AG04450 (cell line): ENCODE measurements around the gene GALNT7. TPM values are rescaled to one million over a fixed set of nuclear protein-coding genes. Genes with fewer than 3 reads are reported as not detected.
"Not testable (repeated sequence)": the region's sequence is repeated elsewhere in the genome, so short reads cannot be mapped to it uniquely, and the experiment has no call there.

Source experiments
- CTCF ChIA-PET: fragments of 300-600, 350-600 bp; formaldehyde crosslinking; extraction: SDS; loops from one replicate; lab custom pipeline; 2022; ENCODE audit warnings: antibody characterized with exemption, inconsistent platforms; lab: Charles Lee
- POLR2A ChIA-PET: fragments of 350-600 bp; formaldehyde crosslinking; extraction: SDS; loops from one replicate; lab custom pipeline; 2021; ENCODE audit warnings: antibody characterized with exemption, inconsistent platforms; lab: Yijun Ruan, JAX
- DNase-seq: peaks from one replicate; pipeline ENCODE4 v3.0.0-alpha.2; 2011; ENCODE audit warnings: low read depth, low spot score
- H3K27ac ChIP-seq: one replicate; pipeline ENCODE4 v1.5.1; 2012; ENCODE audit warnings: low read depth, low read length, control low read depth
- H3K27me3 ChIP-seq: one replicate; pipeline ENCODE4 v1.6.0; 2012; ENCODE audit warnings: low read length; ENCODE audit not compliant: control insufficient read depth, insufficient read depth
- H3K4me3 ChIP-seq: 2 replicates; pipeline ENCODE4 v1.5.1; 2011; ENCODE audit warnings: mild to moderate bottlenecking, low read depth, low read length, control low read depth
- H3K9me3 ChIP-seq: 2 replicates; pipeline ENCODE4 v1.5.1; 2012; ENCODE audit warnings: low read length; ENCODE audit not compliant: control insufficient read depth, insufficient read depth
- CTCF ChIP-seq: IDR thresholded peaks from 2 replicates; pipeline ENCODE4 v1.5.1; 2011; ENCODE audit warnings: low read depth, low read length, control low read depth, inconsistent platforms
- polyA plus RNA-seq: library from polyadenylated mRNA; depleted of rRNA; stranded (reverse); fragments of >200 nt; gene quantifications from 2 replicates; pipeline ENCODE4 v1.2.3, GENCODE V29; 2011

Gene GALNT7
- polyA plus RNA-seq, 1 experiment = 47.6 TPM

DNA sequence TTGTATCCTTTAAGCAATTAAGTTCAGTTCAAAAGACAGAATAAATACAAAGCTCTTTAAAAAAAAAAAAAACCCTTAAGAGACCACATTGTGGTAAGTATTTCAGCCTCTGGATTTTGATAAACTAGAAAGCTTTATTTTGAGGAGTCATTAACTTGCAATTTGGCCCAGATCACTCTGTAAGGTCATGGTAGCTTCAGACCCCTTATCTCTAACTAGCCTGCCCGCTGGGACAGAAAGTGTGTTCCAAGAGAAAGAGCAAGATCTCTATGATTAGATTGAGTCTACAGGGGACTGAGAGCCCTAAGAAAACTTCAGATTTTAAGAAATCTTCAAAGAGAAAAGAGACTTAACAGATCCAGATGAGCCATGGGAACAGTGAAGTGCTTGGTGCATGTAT lies 45.6 kb downstream of the GALNT7 start:
- no peak overlapping the region for H3K4me3 ChIP-seq
- H3K27ac ChIP-seq = no peak overlapping the region
- ChIA-PET CTCF (interaction anchor here (1.4 to 2.2 kb wide), 2 partner anchors 87 to 201 kb away, joined by 4 to 11 read pairs; no protein-coding TSS in a partner anchor), POLR2A (interaction anchor here (0.7 kb wide), 1 partner anchor 46 kb away, joined by 7 read pairs; no protein-coding TSS in a partner anchor)
- peaks cover 3% of the 10 kb centered on the region; the same call in 1 of the 2 replicates for H3K9me3 ChIP-seq
- no peaks in the 10 kb centered on the region for H3K27me3 ChIP-seq
- no peak for DNase-seq
- no peak for TF ChIP-seq CTCF

DNA sequence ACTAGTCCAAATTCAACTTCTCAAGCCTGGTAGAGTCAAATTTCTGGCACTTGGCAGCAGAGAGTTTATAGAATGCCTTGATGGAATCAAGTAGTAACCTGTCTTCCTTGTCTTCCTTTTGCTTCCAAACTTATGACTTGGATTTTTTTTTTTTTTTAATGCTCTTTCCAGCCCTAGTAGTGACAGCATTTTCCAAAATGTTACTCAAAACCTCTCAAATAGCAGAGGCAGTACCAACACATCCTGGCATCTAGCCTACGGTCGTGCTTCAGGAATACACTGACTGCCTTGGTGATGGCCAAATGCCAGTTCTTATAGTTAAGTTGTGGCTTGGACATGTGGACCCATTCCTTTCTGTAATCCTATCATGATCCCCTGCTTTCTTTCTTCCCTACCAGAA lies 46.0 kb downstream of the GALNT7 start:
- H3K4me3 ChIP-seq = no peak overlapping the region
- no peak for TF ChIP-seq CTCF
- CTCF ChIA-PET = interaction anchor here (1.4 to 2.2 kb wide), 2 partner anchors 87 to 201 kb away, joined by 4 to 11 read pairs; no protein-coding TSS in a partner anchor
- DNase-seq = no peak
- peaks cover 3% of the 10 kb centered on the region; the same call in 1 of the 2 replicates for H3K9me3 ChIP-seq
- no peaks in the 10 kb centered on the region for H3K27me3 ChIP-seq
- no peak overlapping the region for H3K27ac ChIP-seq
- POLR2A ChIA-PET = interaction anchor here (0.7 kb wide), 1 partner anchor 47 kb away, joined by 7 read pairs; no protein-coding TSS in a partner anchor

DNA sequence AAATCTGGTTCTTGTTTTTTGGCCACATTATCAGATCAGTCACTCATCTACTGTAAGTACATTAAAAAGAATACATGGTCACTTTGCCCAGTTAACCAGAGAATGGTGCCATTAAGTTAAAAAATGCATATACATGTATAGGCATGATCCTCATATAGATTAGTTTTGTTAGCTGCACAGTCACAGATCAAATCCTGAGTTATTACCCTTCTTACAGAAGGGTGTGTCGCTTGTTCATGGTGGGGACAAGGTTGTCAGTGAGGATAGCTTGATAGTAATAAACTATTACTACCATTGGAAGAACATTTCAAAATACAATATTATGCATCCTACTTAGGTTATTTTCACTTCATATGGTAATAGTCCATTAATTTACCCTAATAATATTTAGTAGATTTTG lies 48.5 kb downstream of the GALNT7 start:
- ChIA-PET CTCF (interaction anchor here (1.3 kb wide), 1 partner anchor 203 kb away, joined by 3 read pairs; no protein-coding TSS in a partner anchor), POLR2A (no interaction called here)
- Histone ChIP-seq H3K4me3 (no peak overlapping the region), H3K27me3 (no peaks in the 10 kb centered on the region), H3K27ac (no peak overlapping the region), H3K9me3 (no peaks in the 10 kb centered on the region)
- DNase-seq = no peak
- TF ChIP-seq CTCF = no peak

DNA sequence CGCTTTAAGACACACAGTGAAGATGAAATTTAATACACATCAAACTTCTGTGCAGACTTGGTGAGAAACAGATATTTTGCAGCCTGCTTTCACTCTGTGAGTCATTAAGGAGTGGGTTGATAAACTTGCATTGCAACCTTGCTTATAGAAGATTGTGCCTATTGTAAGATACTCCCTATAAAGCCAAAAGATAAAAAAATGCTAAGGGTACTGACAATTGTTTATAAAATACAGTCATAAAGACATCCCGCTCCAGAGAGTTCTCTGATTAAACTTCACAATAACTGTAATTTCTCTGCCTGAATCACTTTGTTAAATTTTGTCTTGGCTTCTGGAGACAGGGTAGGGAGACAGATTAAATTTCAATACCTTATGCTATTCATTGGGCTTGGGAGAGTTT lies 49.1 kb downstream of the GALNT7 start:
- Histone ChIP-seq H3K4me3 (no peak overlapping the region), H3K9me3 (no peaks in the 10 kb centered on the region), H3K27me3 (no peaks in the 10 kb centered on the region), H3K27ac (no peak overlapping the region)
- POLR2A ChIA-PET = no interaction called here
- DNase-seq = peak; percentile 18
- no peak for TF ChIP-seq CTCF
- CTCF ChIA-PET = interaction anchor here (1.3 kb wide), 1 partner anchor 204 kb away, joined by 3 read pairs; no protein-coding TSS in a partner anchor

GRCh38 chr4:173218411-173219125 lies 50.0 kb downstream of the GALNT7 start:
- H3K27me3 ChIP-seq = no peaks in the 10 kb centered on the region
- peak; percentile 16 for DNase-seq
- POLR2A ChIA-PET = interaction anchor here (0.8 kb wide), 1 partner anchor 193 kb away, joined by 3 read pairs; no protein-coding TSS in a partner anchor
- H3K27ac ChIP-seq = no peak overlapping the region
- no peak overlapping the region for H3K4me3 ChIP-seq
- no peaks in the 10 kb centered on the region for H3K9me3 ChIP-seq
- CTCF ChIA-PET = no interaction called here
- no peak for TF ChIP-seq CTCF

- H3K27me3 ChIP-seq, CTCF ChIA-PET, H3K27ac ChIP-seq, DNase-seq, H3K9me3 ChIP-seq, H3K4me3 ChIP-seq: not testable (repeated sequence)
- POLR2A ChIA-PET = interaction anchor here (0.8 kb wide), 1 partner anchor 194 kb away, joined by 3 read pairs; no protein-coding TSS in a partner anchor
Observed at GRCh38 chr4:173219126-173219437, 50.5 kb downstream of the GALNT7 start.
